ENCODE measurements around the gene KLF3.

GRCh38 chr4:38734911-38735310 lies 70.9 kb downstream of the KLF3 start:
- no peak for TF ChIP-seq CTCF (IDR thresholded peaks at IDR 0.05)
- no peak for TF ChIP-seq POLR2A (IDR thresholded peaks at IDR 0.05)
